Suppressor macrophage treated with lipopolysaccharide for 1 hour (primary cell): Measurements from ENCODE around the gene SYNJ1.
A peak's percentile ranks its signal among the peaks of the same experiment; 100 is the strongest.
"Not testable (repeated sequence)": the region's sequence is repeated elsewhere in the genome, so short reads cannot be mapped to it uniquely, and the experiment has no call there.

Experiments used
- DNase-seq, 3 donors: peaks; one replicate each; pipeline ENCODE4 v3.0.0-alpha.2; 2020 to 2022

The SYNJ1 gene

DNA sequence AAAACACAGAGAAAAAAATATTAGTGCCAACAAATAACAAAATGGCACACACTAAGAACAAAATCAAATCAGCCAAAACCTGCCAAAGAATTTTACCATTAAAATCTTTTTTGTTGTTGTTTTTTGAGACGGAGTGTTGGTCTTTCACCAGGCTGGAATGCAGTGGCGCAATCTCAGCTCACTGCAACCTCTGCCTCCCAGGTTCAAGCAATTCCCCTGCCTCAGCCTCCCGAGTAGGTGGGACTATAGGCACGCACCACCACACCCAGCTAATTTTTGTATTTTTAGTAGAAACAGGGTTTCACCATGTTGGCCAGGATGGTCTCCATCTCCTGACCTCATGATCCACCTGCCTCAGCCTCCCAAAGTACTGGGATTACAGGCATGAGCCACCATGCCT lies 8.3 kb upstream of the SYNJ1 start:
- not testable (repeated sequence) for DNase-seq

- no peak for DNase-seq
Measured at GRCh38 chr21:32735524-32735923, 7.7 kb upstream of the SYNJ1 start.

DNA sequence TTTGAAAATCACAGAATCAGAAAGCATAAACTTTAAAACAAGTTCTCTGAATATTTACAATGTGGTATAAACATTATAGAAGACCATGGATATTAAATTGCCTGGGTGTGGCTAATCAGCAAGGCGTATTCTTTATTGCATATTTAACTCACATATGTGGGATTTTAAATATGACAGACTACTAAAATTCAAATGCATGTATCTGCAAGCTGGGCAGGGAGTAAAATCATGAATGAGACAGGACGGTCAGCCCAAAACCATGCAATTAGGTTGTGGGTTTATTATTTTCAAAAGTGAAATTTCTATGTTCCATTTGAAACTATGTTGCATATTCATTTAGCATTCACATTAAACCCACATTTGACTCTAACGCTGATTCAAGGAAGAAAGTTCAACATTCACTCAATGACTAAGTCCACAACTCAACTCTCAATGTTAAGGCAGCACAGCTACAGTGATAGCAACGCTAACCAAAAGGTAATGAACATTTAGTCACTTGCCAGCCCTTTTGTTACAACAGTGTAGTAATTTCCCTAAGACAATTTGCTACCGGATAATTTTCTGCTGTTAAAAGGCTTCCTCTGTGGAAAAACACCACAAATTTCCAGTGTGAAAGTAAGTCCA lies 6.3 kb upstream of the SYNJ1 start:
- DNase-seq: no peak

DNA sequence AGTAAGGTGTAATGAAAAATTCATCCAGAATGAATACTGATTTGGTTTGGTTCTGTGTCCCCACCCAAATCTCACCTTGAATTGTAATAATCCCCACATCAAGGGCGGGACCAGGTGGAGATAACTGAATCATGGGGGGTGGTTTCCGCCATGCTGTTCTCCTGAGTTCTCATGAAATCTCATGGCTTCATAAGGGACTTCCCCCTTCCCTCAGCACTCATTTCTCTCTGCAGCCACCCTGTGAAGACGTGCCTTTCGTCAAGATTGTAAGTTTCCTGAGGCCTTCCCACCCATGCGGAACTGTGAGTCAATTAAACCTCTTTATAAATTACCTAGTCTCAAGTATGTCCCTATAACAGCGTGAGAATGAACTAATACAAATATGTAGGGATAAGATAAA lies 5.5 kb upstream of the SYNJ1 start:
- no peak for DNase-seq

GRCh38 chr21:32732544-32732943 lies 4.7 kb upstream of the SYNJ1 start:
- DNase-seq: no peak

DNA sequence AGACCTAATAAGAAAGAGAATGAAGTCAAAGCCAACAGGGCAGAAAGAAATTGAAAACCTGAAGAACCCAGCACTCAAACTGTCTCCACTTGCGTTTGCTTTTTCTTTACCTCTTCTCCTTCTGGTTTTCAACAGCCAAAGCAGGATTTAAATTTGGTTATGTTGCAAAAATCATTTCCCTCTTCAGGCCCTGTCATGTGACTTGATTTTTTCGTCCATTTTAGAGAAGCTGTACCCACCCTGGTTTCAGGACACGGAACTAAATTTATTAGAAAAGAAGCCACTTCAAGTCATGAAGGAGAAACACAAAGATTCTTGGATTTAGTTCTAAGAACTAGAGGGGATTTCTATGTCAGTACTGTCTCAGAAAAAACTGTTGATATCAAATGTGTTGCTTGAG lies 1.0 kb upstream of the SYNJ1 start:
- peak; percentile 38 to 64 (median 60) for DNase-seq

GRCh38 chr21:32728456-32728839 lies 635 bp upstream of the SYNJ1 start:
- no peak for DNase-seq

GRCh38 chr21:32726839-32727686 lies 750 bp downstream of the SYNJ1 start:
- DNase-seq: peak; percentile 84 to 90 (median 88)

- no peak for DNase-seq
Measured at GRCh38 chr21:32719085-32719484, 8.7 kb downstream of the SYNJ1 start.

GRCh38 chr21:32717851-32718316 lies 9.9 kb downstream of the SYNJ1 start:
- peak; percentile 9 to 63 (median 51) for DNase-seq

DNA sequence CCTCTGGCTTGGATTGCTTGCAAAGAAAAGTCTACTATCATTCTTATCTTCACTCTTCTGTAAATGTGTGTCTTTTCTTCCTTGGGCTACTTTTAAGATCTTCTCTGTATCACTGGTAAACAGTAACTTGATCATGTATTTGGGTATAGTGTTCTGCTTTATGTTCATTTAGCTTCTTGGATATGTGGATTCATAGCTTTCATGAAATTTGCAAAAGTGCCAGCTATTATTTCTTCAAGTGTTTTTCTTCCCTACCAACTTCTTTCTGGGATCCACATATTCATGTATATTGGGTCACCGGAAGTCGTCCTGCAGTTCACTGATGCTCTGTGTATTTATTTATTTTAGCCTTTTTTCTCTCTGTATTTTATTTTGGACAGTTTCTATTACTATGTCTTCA lies 11.3 kb downstream of the SYNJ1 start:
- DNase-seq: no peak

- no peak for DNase-seq
Measured at GRCh38 chr21:32713726-32714125, 14.1 kb downstream of the SYNJ1 start.

DNA sequence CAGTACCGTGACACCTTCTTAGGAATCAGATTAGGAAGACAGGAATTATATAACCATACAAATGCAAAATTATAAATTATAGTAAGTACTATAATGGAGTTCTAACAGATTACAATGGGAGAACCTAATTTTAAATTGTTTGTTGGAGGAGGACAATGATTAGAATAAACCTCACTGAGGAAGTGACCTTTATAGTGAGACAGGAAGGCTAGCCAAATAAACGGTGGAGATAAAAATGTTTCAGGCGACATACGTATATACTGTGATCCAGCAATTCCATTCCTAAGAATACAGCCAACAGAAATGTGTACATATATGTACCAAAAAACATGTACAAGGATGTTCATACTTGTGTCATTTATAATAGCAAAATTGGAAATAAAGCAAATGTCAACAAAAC lies 15.2 kb downstream of the SYNJ1 start:
- DNase-seq: no peak

- DNase-seq: no peak
Measured at GRCh38 chr21:32712043-32712442, 15.8 kb downstream of the SYNJ1 start.

DNA sequence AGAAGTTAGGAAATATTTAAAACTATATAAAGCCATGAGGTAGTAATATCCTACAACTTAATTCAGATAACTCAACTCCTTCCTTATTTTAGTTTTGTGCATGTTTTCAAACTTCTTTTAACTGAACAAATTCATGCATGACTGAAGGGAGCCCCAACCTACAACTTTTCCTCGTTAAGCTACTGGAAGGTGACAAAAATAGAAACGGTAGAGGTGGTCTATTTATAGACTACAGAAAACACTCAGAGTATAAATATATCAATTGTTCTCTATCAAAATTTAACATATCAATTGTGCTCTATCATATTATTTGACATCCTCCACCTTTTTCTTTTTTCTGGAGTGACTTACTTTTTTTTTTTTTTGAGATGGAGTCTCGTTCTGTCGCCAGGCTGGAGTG lies 16.8 kb downstream of the SYNJ1 start:
- no peak for DNase-seq

GRCh38 chr21:32710069-32710784 lies 17.6 kb downstream of the SYNJ1 start:
- DNase-seq: no peak

- no peak for DNase-seq
Measured at GRCh38 chr21:32708069-32708468, 19.7 kb downstream of the SYNJ1 start.

DNA sequence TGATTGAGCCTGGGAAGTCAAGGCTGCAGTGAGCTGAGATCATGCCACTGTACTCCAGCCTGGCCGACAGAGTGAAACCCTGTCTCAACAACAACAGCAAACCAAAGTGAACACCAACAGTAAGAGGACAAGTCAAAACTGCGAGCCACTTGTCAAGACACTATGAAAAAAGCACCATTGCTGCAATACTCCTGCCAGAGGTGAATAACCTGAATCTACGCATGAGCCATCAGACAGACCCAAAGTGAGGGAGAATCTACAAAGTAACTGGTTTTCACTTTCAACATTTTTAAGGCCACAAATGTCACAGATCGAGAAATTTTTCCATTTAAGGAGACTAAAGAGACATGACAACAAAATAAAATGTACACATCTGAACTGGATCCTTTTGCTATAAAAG lies 21.9 kb downstream of the SYNJ1 start:
- DNase-seq: no peak

GRCh38 chr21:32705139-32705538 lies 22.7 kb downstream of the SYNJ1 start:
- DNase-seq: no peak

GRCh38 chr21:32702702-32703101 lies 25.1 kb downstream of the SYNJ1 start:
- no peak for DNase-seq

GRCh38 chr21:32698971-32699693 lies 28.7 kb downstream of the SYNJ1 start:
- peak in 1 of 3 donors; percentile 10 for DNase-seq

DNA sequence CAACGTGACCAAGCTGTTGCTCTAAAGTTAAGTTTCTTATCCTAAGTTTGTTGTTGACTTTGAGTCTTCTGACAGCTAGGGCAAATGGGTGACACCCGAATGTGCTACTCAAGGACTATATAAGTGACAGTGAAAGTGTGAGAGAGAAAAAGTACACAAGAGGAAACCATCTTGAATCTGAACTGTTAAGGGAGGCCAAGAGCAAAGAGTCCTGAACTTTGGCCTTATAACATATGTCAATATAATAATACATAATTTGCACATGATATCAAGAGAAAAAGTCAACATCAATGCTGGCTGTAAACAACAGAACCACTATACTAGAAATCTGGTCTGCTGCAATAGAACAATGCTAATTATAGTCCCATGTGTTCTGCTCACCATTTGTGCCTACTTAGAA lies 29.5 kb downstream of the SYNJ1 start:
- no peak for DNase-seq

GRCh38 chr21:32695482-32695881 lies 32.3 kb downstream of the SYNJ1 start:
- not testable (repeated sequence) for DNase-seq
